GM12892 (cell line): ENCODE data around the gene MYO3A.

ENCODE experiments used
- DNase-seq: peaks from one replicate; pipeline ENCODE4 v3.0.0; 2011; ENCODE audit not compliant: insufficient read length
- FAIRE-seq: peaks from 2 replicates; lab custom pipeline; 2011; peaks lifted over from hg19 to GRCh38; lab: Jason Lieb, UNC
- POLR2A ChIP-seq: IDR thresholded peaks from 2 replicates; pipeline ENCODE4 v1.6.1; 2011; ENCODE audit warnings: low read depth, low read length, control low read depth
- POLR2AphosphoS5 ChIP-seq: IDR thresholded peaks from 2 replicates; pipeline ENCODE4 v1.6.1; 2011; ENCODE audit warnings: low read depth, low read length, control low read depth
- TAF1 ChIP-seq: IDR thresholded peaks from 2 replicates; pipeline ENCODE4 v1.6.1; 2011; ENCODE audit warnings: low read depth, mild to moderate bottlenecking, control low read depth, low read length, borderline replicate concordance

Gene MYO3A

DNA sequence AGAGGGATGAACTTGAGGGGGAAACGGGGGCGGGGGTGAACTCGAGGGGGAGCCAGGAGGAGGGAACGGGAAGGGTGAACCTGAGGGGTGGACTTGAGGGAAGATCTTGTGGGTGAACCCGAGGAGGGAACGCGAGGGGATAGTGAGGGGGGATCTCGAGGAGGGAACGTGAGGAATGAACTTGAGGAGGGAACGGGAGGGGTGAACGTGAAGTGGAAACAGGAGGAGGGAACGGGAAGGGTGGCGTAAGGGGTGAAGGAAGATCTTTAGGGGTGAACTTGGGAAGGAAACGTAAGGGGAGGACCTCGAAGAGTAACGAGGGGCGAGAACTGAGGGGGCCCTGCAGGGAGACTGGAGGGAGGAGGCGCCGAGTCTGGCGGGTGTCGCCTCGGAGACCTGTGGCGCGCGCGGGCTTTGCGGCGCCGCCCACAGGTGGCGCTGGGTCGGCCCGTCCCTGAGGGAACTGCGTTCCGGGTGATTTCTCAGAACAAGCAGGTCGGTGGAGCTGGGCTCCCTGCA is 651 bp downstream of the MYO3A start:
- no peak for FAIRE-seq
- TF ChIP-seq TAF1 (no peak), POLR2AphosphoS5 (no peak), POLR2A (no peak)
- DNase-seq: no peak

GRCh38 chr10:25938405-25938804 is 4.4 kb downstream of the MYO3A start:
- FAIRE-seq (no peak), DNase-seq (no peak)
- TF ChIP-seq POLR2A (no peak), POLR2AphosphoS5 (no peak), TAF1 (no peak)

GRCh38 chr10:25944771-25945170 is 10.7 kb downstream of the MYO3A start:
- TF ChIP-seq TAF1 (no peak), POLR2AphosphoS5 (no peak), POLR2A (no peak)
- no peak for DNase-seq
- FAIRE-seq: no peak

GRCh38 chr10:25952857-25953256 is 18.8 kb downstream of the MYO3A start:
- DNase-seq (no peak), FAIRE-seq (no peak)
- TF ChIP-seq POLR2A (no peak), POLR2AphosphoS5 (no peak), TAF1 (no peak)

DNA sequence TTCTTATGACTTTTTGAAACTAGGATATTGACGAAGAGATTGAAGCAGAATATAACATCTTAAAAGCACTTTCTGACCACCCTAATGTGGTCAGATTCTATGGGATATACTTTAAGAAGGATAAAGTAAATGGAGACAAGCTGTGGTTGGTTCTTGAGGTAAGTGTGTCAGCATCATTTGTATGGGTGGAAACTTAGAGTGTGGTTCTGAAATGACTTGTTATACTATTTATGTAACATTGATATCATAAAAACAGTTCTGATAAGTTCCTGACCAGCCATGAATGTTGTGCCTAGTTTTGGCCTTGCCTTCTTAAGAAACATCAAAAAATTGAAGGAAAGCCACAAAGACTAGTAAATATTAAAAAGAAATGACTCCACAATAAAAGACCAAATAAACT is 20.8 kb downstream of the MYO3A start:
- FAIRE-seq (no peak), DNase-seq (no peak)

DNA sequence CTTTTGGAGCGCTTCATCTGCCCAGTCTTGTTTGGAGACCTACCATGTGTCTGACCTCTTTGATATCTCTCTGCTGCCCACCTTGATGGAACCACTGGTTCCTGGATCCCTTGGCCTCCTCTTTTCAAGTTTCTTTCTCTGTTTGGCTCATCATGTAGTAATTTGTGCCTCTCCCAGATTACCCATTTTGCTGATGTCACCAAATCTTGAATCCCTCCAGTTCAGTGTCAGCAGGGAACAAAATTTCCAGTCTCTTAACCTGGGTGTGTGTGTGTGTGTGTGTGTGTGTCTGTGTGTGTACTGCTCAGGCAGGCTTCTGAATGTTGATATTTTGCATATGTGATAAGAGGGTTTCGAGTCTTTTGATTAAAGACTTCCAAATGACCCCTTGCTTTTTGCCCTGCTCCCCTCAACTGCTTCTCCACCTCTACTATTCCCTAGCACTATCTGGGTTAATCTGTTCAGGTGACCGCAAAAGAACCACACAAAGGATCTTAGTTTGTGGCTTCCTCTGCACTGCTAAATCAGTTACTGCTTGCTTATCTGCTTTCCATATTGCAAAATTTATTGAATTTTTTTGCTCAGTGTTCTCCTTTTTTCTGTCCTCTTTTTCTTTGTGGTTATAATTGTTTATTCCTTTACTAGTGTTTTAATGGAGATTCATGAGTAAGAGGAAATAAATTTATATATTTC is 25.7 kb downstream of the MYO3A start:
- DNase-seq: no peak
- no peak for TF ChIP-seq POLR2AphosphoS5
- TF ChIP-seq POLR2A: no peak
- no peak for TF ChIP-seq TAF1
- FAIRE-seq: no peak

More for the DNA sequence above, 20.8 kb downstream of the MYO3A start:
- TF ChIP-seq TAF1: no peak
- TF ChIP-seq POLR2A: no peak
- TF ChIP-seq POLR2AphosphoS5: no peak

GRCh38 chr10:25965584-25965983 is 31.6 kb downstream of the MYO3A start:
- TF ChIP-seq POLR2A: no peak
- TF ChIP-seq TAF1: no peak
- DNase-seq (no peak), FAIRE-seq (no peak)

- FAIRE-seq: no peak
- TF ChIP-seq POLR2A: no peak
- TF ChIP-seq TAF1: no peak
- TF ChIP-seq POLR2AphosphoS5: no peak
- no peak for DNase-seq
These were observed 32.8 kb downstream of the MYO3A start for GRCh38 chr10:25966844-25967243.

DNA sequence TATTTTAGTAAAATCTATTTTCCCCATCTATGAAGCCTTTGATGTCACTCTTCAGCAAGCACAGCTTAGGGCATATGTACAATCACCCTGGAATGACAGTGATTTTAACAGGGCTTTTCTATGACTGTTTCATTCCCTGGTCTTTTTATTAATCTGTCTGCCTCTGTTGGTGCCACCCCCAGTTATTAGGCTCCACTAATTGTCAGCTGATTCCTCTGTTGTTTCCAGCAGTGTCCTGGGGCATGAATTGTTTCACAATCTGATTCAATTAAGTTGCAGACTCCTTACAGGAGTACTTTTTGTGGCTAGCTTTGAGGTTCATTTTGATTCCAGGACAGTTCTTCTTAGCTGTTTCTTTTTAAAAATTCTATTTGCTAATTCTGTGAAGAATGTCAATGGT is 38.6 kb downstream of the MYO3A start:
- no peak for FAIRE-seq
- DNase-seq: no peak
- no peak for TF ChIP-seq POLR2AphosphoS5
- no peak for TF ChIP-seq TAF1
- no peak for TF ChIP-seq POLR2A

GRCh38 chr10:25974897-25975459 is 40.9 kb downstream of the MYO3A start:
- FAIRE-seq: no peak
- TF ChIP-seq TAF1 (no peak), POLR2A (no peak), POLR2AphosphoS5 (no peak)
- no peak for DNase-seq

DNA sequence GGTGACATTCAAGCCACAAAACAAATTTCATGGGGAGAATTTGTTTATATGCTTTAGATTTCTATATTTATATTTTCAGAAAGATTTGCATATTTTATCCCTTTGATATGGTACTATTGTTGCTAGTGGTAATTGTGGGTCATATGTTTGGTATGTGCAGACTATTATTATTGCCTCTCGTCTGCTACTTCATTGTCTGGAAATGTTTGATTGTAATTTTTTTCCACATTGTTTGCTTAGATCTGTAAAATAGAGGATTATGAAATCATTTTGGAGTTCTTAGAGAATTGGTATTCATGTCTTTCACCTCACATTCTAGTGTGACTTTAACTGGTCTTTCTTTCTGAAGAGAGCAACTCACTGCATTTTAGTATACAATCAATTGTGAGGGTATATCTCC is 44.7 kb downstream of the MYO3A start:
- TF ChIP-seq POLR2A (no peak), TAF1 (no peak), POLR2AphosphoS5 (no peak)
- no peak for DNase-seq
- FAIRE-seq: no peak

GRCh38 chr10:25982107-25982506 is 48.1 kb downstream of the MYO3A start:
- TF ChIP-seq POLR2A: no peak
- no peak for TF ChIP-seq POLR2AphosphoS5
- TF ChIP-seq TAF1: no peak
- FAIRE-seq (no peak), DNase-seq (no peak)

- FAIRE-seq (no peak), DNase-seq (no peak)
- no peak for TF ChIP-seq POLR2AphosphoS5
These were observed 54.6 kb downstream of the MYO3A start for GRCh38 chr10:25988583-25988982.

DNA sequence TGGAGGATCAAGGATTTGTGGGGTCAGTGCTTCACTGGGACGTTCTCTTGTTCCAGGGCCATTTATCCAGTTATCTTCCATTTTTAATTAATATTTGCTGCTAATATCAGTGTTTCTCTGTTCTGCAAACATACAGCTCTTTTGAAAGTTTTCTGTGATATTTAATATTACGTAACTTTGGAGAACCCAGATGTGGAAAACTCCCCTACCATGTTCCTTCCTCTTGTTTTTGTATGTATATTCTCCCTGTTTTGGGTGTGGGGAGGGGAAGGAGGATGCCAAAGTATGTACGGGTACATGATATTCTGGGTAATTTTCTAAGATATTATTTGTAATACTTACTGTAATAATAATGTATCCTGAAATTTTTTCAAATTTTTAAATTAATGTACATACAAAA is 55.9 kb downstream of the MYO3A start:
- FAIRE-seq (no peak), DNase-seq (no peak)
- no peak for TF ChIP-seq TAF1
- TF ChIP-seq POLR2A: no peak
- no peak for TF ChIP-seq POLR2AphosphoS5
